ENCODE data around the gene LOXHD1. TPM values are rescaled to one million over a fixed set of nuclear protein-coding genes. Genes with fewer than 3 reads are reported as not detected.

LOXHD1 gene
- total and polyA plus RNA-seq, 10 of the 15 experiments (the other 5 are each of a cell fraction or from before 2014, with no cell fraction given) = not detected

GRCh38 chr18:46509530-46509929 is 147.5 kb downstream of the LOXHD1 start (continued):
- TF ChIP-seq KAT2A (conservative IDR thresholded peaks at IDR 0.05; ENCODE audit: control insufficient read depth, low read depth, low read length) (no peak), ZNF384 (IDR thresholded peaks at IDR 0.05; ENCODE audit: borderline replicate concordance, low read depth, low read length) (no peak), MXI1 (IDR thresholded peaks at IDR 0.05; ENCODE audit: low read depth, low read length) (no peak), RB1 (IDR thresholded peaks at IDR 0.05; ENCODE audit: borderline replicate concordance) (no peak), GATAD2B (conservative IDR thresholded peaks at IDR 0.05; ENCODE audit: low read depth) (no peak)

- no peaks in the 10 kb centered on the region for H3K36me3 ChIP-seq (ENCODE audit: control insufficient read depth in 2 of 2, insufficient read depth in 2 of 2, low read length in 1 of 2)
- BruUV-seq (replicated peaks) = no TSS peak
- H3K9me3 ChIP-seq (replicated peaks; ENCODE audit: control insufficient read depth, insufficient read depth, low read length) = no peaks in the 10 kb centered on the region
- in situ Hi-C loops (cut with MboI) = no loop called here
- H3K4me1 ChIP-seq (ENCODE audit: control insufficient read depth, insufficient read depth, low read length) = no peaks in the 10 kb centered on the region
- CTCF ChIA-PET = no interaction called here
- RAD21 ChIA-PET (ENCODE audit: unreplicated experiment) = no interaction called here
- FAIRE-seq (no peak), ATAC-seq (no peak), DNase-seq (ENCODE audit: low read depth, low spot score) (no peak)
- H2AFZ ChIP-seq (ENCODE audit: control insufficient read depth, low read depth, low read length) = no peak overlapping the region
- no peak overlapping the region for H3K4me2 ChIP-seq (ENCODE audit: control insufficient read depth, insufficient read depth)
- no peaks in the 10 kb centered on the region for H4K20me1 ChIP-seq (ENCODE audit: control insufficient read depth, insufficient read depth)
- POLR2A ChIA-PET = no interaction called here
- H3K4me3 ChIP-seq = no peak overlapping the region
- H3K79me2 ChIP-seq (ENCODE audit: control insufficient read depth, insufficient read depth, low read length) = no peaks in the 10 kb centered on the region
- peaks cover 2 to 4% of the 10 kb centered on the region in 2 experiments; a peak in 2 of 4 replicates for H3K27me3 ChIP-seq (replicated peaks in 1 of 2; ENCODE audit: control insufficient read depth in 2 of 2, insufficient read depth in 2 of 2, low read length in 1 of 2)
- H3K27ac ChIP-seq (ENCODE audit: control insufficient read depth, insufficient read depth) = no peak overlapping the region
- no peak for TF ChIP-seq RAD21 (IDR thresholded peaks at IDR 0.05; ENCODE audit: insufficient read depth, low read depth, low read length)
- no peak for TF ChIP-seq SP1 (IDR thresholded peaks at IDR 0.05; ENCODE audit: low read depth, low read length)
- no peak for TF ChIP-seq SPI1 (IDR thresholded peaks at IDR 0.05; ENCODE audit: borderline replicate concordance, insufficient read depth, low read depth, low read length)
- TF ChIP-seq CHD2 (IDR thresholded peaks at IDR 0.05; ENCODE audit: borderline replicate concordance, low read depth, low read length) = no peak
- TF ChIP-seq HSF1 (IDR thresholded peaks at IDR 0.05; ENCODE audit: low read depth, low read length) = no peak
- WGBS (ENCODE audit: insufficient coverage, insufficient replicate concordance, low lambda C conversion rate, missing lambda C conversion rate) = 39% methylated on average over 14 of the region's 14 CpGs
- SMC1A ChIA-PET (ENCODE audit: uncharacterized antibody, unreplicated experiment) = no interaction called here
- intact Hi-C loops (cut with micrococcal nuclease; ENCODE audit: unreplicated experiment) = no loop called here
- H3K9ac ChIP-seq (ENCODE audit: control insufficient read depth, insufficient read depth, low read length) = no peak overlapping the region
Observed at GRCh38 chr18:46506974-46507586, 149.9 kb downstream of the LOXHD1 start.

Measured in GM12878 (cell line).